ENCODE data around the gene MYO16.
A peak's percentile ranks its signal among the peaks of the same experiment; 100 is the strongest.

MYO16 gene

DNA sequence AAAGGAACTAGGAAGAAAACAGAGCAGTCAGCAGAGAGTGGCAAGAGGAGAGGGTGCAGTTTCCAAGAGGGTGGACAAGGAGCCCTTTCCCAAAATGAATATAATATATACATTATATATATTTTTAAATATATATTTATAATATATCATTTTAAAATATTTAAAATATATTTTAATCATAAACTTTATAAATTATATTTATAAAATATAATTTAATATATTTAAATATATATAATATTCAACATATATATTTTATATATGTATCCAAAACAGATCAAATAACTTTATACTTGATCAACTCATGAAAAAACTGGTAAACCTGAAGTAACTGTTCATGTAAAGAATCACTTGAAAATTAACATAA lies 328.6 kb downstream of the MYO16 start:
- TF ChIP-seq, protein P1, sequence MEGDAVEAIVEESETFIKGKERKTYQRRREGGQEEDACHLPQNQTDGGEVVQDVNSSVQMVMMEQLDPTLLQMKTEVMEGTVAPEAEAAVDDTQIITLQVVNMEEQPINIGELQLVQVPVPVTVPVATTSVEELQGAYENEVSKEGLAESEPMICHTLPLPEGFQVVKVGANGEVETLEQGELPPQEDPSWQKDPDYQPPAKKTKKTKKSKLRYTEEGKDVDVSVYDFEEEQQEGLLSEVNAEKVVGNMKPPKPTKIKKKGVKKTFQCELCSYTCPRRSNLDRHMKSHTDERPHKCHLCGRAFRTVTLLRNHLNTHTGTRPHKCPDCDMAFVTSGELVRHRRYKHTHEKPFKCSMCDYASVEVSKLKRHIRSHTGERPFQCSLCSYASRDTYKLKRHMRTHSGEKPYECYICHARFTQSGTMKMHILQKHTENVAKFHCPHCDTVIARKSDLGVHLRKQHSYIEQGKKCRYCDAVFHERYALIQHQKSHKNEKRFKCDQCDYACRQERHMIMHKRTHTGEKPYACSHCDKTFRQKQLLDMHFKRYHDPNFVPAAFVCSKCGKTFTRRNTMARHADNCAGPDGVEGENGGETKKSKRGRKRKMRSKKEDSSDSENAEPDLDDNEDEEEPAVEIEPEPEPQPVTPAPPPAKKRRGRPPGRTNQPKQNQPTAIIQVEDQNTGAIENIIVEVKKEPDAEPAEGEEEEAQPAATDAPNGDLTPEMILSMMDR (IDR thresholded peaks at IDR 0.05; ENCODE audit: extremely low read depth, insufficient read depth, missing control alignments) = no peak

DNA sequence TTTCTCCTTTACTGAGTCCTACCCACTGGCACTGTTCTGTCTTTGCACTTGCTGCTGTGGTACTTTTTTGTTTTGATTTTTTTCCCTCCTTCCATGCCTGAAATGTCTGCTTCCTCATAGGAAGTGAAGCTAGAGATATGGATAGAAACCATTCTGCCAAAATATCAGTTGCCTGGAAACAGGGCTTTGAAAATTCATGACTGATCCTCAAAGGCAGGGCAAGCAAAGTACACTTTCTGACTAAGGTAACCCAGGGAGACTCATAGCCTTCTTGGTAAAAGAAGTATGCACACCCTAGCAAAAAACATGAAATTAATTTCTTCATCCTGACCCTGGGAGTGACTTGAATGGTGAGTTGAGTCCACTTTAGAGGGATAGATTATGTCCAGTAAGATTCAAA lies 329.8 kb downstream of the MYO16 start:
- in situ Hi-C loops (cut with MboI; ENCODE audit: low pct_unique_long_range_greater_than_20kb, low sequenced_read_pairs, unreplicated experiment) = loop anchor here (25.0 kb wide), 1 partner anchor 1153 kb away; no protein-coding TSS in a partner anchor
- no peak for DNase-seq (ENCODE audit: low spot score)
- TF ChIP-seq, protein P1 (IDR thresholded peaks at IDR 0.05; ENCODE audit: extremely low read depth, insufficient read depth, missing control alignments) = no peak

More for the DNA sequence above, 328.6 kb downstream of the MYO16 start:
- DNase-seq (ENCODE audit: low spot score) = no peak
- in situ Hi-C loops (cut with MboI; ENCODE audit: low pct_unique_long_range_greater_than_20kb, low sequenced_read_pairs, unreplicated experiment) = loop anchor here (25.0 kb wide), 1 partner anchor 1154 kb away; no protein-coding TSS in a partner anchor

DNA sequence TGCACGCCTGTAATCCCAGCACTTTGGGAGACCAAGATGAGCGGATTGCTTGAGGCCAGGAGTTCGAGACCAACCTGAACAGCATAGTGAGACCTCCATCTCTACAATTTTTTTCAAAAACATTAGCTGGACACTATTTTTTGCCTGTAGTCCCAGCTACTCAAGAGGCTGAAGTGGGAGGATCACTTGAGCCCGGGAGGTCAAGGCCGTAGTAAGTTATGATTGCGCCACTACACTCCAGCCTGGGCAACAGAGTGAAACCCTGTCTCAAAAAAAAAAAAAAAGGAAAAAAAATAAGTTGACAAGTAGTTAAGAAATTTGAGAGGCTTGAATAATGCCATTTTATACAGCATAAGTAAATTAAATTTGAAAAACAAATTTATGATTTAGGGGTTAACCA lies 330.6 kb downstream of the MYO16 start:
- TF ChIP-seq, protein P1 (IDR thresholded peaks at IDR 0.05; ENCODE audit: extremely low read depth, insufficient read depth, missing control alignments) = no peak
- in situ Hi-C loops (cut with MboI; ENCODE audit: low pct_unique_long_range_greater_than_20kb, low sequenced_read_pairs, unreplicated experiment) = loop anchor here (25.0 kb wide), 1 partner anchor 1152 kb away; no protein-coding TSS in a partner anchor
- no peak for DNase-seq (ENCODE audit: low spot score)

DNA sequence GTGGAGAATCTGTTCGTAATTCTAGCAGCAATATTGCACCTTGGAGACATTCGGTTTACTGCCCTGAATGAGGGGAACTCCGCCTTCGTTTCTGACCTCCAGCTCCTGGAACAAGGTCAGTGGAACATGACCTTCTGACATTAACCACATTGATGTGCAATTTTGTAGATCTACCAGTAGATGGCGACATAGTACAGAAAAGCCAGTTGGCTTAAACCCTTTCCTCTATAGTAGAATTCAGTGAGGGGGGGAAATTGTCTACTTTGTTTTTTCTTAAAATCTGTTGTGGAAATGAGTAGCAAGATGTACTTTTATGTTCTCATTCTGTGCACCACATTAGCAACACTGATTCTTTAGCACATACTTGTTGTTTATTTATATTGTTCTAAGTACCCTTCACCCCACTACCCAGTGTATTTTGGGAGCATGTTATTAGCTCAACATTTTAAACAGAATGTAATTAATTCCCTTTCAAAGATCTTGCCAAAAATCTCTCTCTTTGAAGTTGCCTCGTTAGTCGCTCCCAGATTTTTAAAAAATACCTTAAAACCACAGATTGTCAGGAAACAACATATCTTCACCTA lies 332.2 kb downstream of the MYO16 start:
- peak; percentile 53 for DNase-seq (ENCODE audit: low spot score)
- TF ChIP-seq, protein P1 (IDR thresholded peaks at IDR 0.05; ENCODE audit: extremely low read depth, insufficient read depth, missing control alignments) = peak; percentile 70
- in situ Hi-C loops (cut with MboI; ENCODE audit: low pct_unique_long_range_greater_than_20kb, low sequenced_read_pairs, unreplicated experiment) = loop anchor here (25.0 kb wide), 1 partner anchor 1151 kb away; no protein-coding TSS in a partner anchor

DNA sequence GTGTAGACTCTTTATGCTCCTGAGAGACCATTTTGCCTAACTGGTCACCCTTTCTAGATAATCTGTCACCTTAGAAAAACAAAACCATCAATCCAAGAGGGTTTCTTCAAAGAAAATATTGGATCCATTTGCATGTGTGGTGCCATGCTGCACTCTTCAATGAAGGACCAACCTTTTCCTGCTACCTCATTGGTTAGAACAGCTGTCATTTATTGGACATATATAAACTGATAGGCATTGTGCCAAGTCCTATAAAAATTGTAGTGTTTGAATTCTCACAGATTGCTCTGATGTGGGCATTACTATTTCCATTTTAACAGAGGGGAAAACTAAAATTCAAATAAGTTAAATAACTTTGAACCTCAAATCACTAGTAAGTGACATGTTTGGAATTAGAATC lies 333.2 kb downstream of the MYO16 start:
- in situ Hi-C loops (cut with MboI; ENCODE audit: low pct_unique_long_range_greater_than_20kb, low sequenced_read_pairs, unreplicated experiment) = loop anchor here (25.0 kb wide), 1 partner anchor 1150 kb away; no protein-coding TSS in a partner anchor
- TF ChIP-seq, protein P1 (IDR thresholded peaks at IDR 0.05; ENCODE audit: extremely low read depth, insufficient read depth, missing control alignments) = no peak
- no peak for DNase-seq (ENCODE audit: low spot score)

DNA sequence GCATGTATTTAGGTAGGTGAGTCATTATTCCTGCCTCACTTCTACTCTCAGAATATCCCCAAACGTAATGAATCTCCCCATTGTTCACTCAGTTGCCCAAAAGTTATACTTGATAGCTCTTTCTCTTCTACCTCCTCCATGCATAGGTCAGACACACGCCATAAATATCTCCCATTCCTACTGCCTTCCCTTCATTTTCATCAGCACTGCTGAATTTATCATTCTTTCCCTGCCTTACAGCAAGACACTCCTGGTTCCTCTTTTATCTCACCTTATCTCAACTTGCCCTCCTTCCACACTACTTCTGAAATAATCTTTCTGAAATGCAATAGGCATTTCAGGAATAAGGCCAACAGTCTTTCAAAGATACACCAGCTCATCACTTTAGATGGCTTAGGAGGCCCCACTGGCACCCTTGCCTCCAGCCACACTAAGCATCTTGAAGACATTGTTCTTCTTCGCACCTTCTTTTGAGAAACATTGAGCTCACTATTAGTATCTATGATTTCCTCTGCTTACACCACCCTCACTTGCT lies 333.9 kb downstream of the MYO16 start:
- no peak for DNase-seq (ENCODE audit: low spot score)
- in situ Hi-C loops (cut with MboI; ENCODE audit: low pct_unique_long_range_greater_than_20kb, low sequenced_read_pairs, unreplicated experiment) = loop anchor here (25.0 kb wide), 1 partner anchor 1149 kb away; no protein-coding TSS in a partner anchor
- TF ChIP-seq, protein P1 (IDR thresholded peaks at IDR 0.05; ENCODE audit: extremely low read depth, insufficient read depth, missing control alignments) = no peak

Measured in GM13977 (cell line).